ENCODE measurements around the gene ASCL1.

ASCL1 gene

GRCh38 chr12:102950950-102951619, 6.4 kb upstream of the ASCL1 start:
- no peak for DNase-seq

- DNase-seq, result no peak
These were observed 5.6 kb upstream of the ASCL1 start for GRCh38 chr12:102951841-102952240.

GRCh38 chr12:102953221-102953620, 4.3 kb upstream of the ASCL1 start:
- DNase-seq, result no peak

GRCh38 chr12:102954134-102954533, 3.3 kb upstream of the ASCL1 start:
- DNase-seq, result no peak

- DNase-seq, result peak in 26 of 51 donors; percentile 8 to 70 (median 54)
These were observed 1.3 kb upstream of the ASCL1 start for GRCh38 chr12:102955926-102956737.

GRCh38 chr12:102956738-102957327, 641 bp upstream of the ASCL1 start:
- no peak for DNase-seq

GRCh38 chr12:102958073-102958829, 777 bp downstream of the ASCL1 start:
- DNase-seq, result peak in 21 of 51 donors; percentile 10 to 61 (median 41)

GRCh38 chr12:102958830-102959176, 1.3 kb downstream of the ASCL1 start:
- DNase-seq, result no peak

GRCh38 chr12:102959391-102959790, 1.9 kb downstream of the ASCL1 start:
- DNase-seq, result no peak

- DNase-seq, result peak in 26 of 51 donors; percentile 6 to 62 (median 30)
These were observed 3.4 kb downstream of the ASCL1 start for GRCh38 chr12:102960766-102961465.

- DNase-seq, result peak in 1 of 51 donors; percentile 8
These were observed 4.0 kb downstream of the ASCL1 start for GRCh38 chr12:102961466-102961855.

GRCh38 chr12:102962532-102962931, 5.1 kb downstream of the ASCL1 start:
- DNase-seq, result no peak

GRCh38 chr12:102962986-102963385, 5.5 kb downstream of the ASCL1 start:
- DNase-seq, result no peak

- DNase-seq, result no peak
These were observed 6.3 kb downstream of the ASCL1 start for GRCh38 chr12:102963796-102964195.

GRCh38 chr12:102964872-102965271, 7.4 kb downstream of the ASCL1 start:
- peak in 12 of 51 donors; percentile 2 to 50 (median 8) for DNase-seq

GRCh38 chr12:102965281-102966155, 8.0 kb downstream of the ASCL1 start:
- DNase-seq, result peak in 32 of 51 donors; percentile 11 to 70 (median 42)

GRCh38 chr12:102966200-102966863, 8.9 kb downstream of the ASCL1 start:
- peak in 3 of 51 donors; percentile 1 to 4 (median 3) for DNase-seq

GRCh38 chr12:102970780-102971179, 13.3 kb downstream of the ASCL1 start:
- no peak for DNase-seq

- no peak for DNase-seq
These were observed 13.8 kb downstream of the ASCL1 start for GRCh38 chr12:102971227-102971626.
